ES-I3 (cell line): ENCODE data around the gene PPIL4.

Experiments
- H3K36me3 ChIP-seq: 2 replicates; pipeline ENCODE4 v1.6.1; 2013; ENCODE audit warnings: mild to moderate bottlenecking, low read length, control low read depth, moderate library complexity; ENCODE audit not compliant: insufficient read depth
- H3K4me1 ChIP-seq: 2 replicates; pipeline ENCODE4 v1.6.1; 2013; ENCODE audit warnings: mild to moderate bottlenecking, control low read depth, low read length; ENCODE audit not compliant: insufficient read depth
- H3K9ac ChIP-seq: 2 replicates; pipeline ENCODE4 v1.6.1; 2013; ENCODE audit warnings: low read depth, mild to moderate bottlenecking, low read length, moderate library complexity
- H3K9me3 ChIP-seq: 2 replicates; pipeline ENCODE4 v1.6.1; 2013; ENCODE audit warnings: mild to moderate bottlenecking, low read length, moderate library complexity; ENCODE audit not compliant: control insufficient read depth, insufficient read depth

Gene PPIL4

GRCh38 chr6:149560736-149561135, 14.9 kb upstream of the PPIL4 start:
- Histone ChIP-seq H3K9ac (no peak overlapping the region), H3K9me3 (no peaks in the 10 kb centered on the region), H3K36me3 (no peaks in the 10 kb centered on the region), H3K4me1 (no peaks in the 10 kb centered on the region)

- H3K4me1 ChIP-seq = no peaks in the 10 kb centered on the region
- H3K36me3 ChIP-seq = no peaks in the 10 kb centered on the region
- H3K9ac ChIP-seq = no peak overlapping the region
- no peaks in the 10 kb centered on the region for H3K9me3 ChIP-seq
Measured at GRCh38 chr6:149559389-149559788, 13.5 kb upstream of the PPIL4 start.

GRCh38 chr6:149558029-149558428, 12.2 kb upstream of the PPIL4 start:
- Histone ChIP-seq H3K9me3 (no peaks in the 10 kb centered on the region), H3K9ac (no peak overlapping the region), H3K4me1 (no peaks in the 10 kb centered on the region), H3K36me3 (no peaks in the 10 kb centered on the region)

DNA sequence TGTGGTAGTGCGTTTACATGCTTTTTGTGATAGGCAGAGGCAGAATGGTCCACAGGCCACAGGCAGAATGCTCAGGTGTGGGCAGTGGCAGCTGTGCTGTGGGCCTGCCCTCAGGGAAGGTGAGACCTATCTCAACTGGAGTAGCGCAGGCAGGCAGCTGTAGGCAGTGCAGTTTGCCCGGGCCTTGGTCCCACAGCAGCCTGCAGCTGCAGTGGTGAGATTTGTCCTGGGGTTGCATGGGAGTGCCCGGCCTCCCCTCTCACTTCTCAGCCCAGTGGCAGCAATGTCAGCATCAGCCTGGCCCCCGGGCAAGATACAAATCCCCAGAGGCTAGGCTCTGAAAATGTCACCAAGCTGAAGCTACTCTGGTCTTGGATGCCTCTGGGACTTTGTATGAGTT, 6.1 kb upstream of the PPIL4 start:
- Histone ChIP-seq H3K9ac (no peak overlapping the region), H3K4me1 (no peaks in the 10 kb centered on the region), H3K36me3 (no peaks in the 10 kb centered on the region), H3K9me3 (no peaks in the 10 kb centered on the region)

DNA sequence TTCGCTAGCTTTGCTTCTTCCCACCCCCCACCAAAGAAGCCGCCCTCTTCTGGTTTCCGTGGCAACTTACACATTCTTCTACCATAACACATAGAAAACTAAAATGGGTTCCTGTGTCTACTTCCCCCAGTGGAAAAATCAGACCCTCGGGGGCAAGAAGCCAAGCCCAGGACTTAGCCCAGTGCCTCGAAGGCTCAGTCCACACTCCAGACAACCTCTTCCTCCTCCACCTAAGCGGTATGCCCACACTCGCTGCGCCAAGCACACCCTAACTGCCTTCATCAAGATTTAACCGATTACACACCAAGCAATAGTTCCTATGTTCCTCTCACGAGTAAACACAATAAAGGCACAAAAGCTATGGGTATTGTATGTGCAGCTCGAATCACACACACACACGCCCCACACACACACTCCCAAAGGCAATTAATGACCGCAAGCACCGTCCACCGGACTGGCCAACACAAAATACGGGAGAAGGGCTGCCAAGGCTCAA, 537 bp downstream of the PPIL4 start:
- no peaks in the 10 kb centered on the region for H3K36me3 ChIP-seq

GRCh38 chr6:149544646-149545257, 1.1 kb downstream of the PPIL4 start:
- peak overlapping the region; percentile 100 for H3K9ac ChIP-seq
- no peaks in the 10 kb centered on the region for H3K36me3 ChIP-seq
- H3K9me3 ChIP-seq = no peaks in the 10 kb centered on the region
- no peaks in the 10 kb centered on the region; the same call in 1 of the 2 replicates for H3K4me1 ChIP-seq

More for the DNA sequence above, 537 bp downstream of the PPIL4 start:
- no peaks in the 10 kb centered on the region for H3K9me3 ChIP-seq
- H3K4me1 ChIP-seq = no peaks in the 10 kb centered on the region; the same call in 1 of the 2 replicates
- peak overlapping the region; percentile 100 for H3K9ac ChIP-seq

DNA sequence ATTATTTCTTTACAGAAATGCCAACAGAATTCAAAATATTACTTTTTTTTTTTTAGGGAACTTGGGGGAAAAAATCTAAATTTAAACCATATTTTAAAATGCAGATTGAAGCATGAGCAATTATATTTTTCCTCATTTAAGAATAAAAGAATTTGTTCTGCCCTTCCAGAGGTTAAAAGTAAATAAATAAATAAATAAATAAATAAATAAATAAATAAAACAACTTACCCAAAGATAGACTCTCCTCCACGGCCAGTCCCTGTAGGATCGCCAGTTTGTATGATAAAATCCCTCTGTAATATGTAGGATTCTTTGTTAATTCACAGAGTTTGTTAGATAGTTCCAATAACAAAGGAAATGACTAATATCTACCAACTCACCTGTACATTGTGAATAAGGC, 4.7 kb downstream of the PPIL4 start:
- H3K9me3 ChIP-seq = no peaks in the 10 kb centered on the region
- H3K4me1 ChIP-seq = no peaks in the 10 kb centered on the region; the same call in 1 of the 2 replicates
- H3K36me3 ChIP-seq = peaks cover 12% of the 10 kb centered on the region
- H3K9ac ChIP-seq = no peak overlapping the region

DNA sequence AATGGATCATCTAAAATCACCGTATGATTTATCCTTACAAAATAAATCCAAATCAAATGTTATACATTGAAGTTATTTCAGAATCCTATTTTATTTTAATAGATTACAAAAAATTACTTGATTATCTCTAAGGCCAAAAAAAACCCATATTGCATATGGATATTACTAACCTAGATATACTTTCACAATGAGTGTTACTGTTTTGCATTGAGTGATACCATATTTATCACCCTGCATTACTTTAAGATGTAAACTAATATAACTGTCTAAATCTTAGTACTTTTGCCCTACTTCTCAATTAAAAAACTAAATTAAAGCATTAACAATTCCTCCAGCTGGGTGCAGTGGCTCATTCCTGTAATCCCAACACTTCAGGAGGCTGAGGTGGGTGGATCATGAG, 11.1 kb downstream of the PPIL4 start:
- no peaks in the 10 kb centered on the region for H3K9me3 ChIP-seq
- H3K36me3 ChIP-seq = peaks cover 12% of the 10 kb centered on the region
- no peaks in the 10 kb centered on the region for H3K4me1 ChIP-seq
- H3K9ac ChIP-seq = no peak overlapping the region

- no peak overlapping the region for H3K9ac ChIP-seq
- no peaks in the 10 kb centered on the region for H3K4me1 ChIP-seq
- no peaks in the 10 kb centered on the region for H3K9me3 ChIP-seq
- no peaks in the 10 kb centered on the region for H3K36me3 ChIP-seq
Measured at GRCh38 chr6:149529650-149530049, 16.2 kb downstream of the PPIL4 start.

DNA sequence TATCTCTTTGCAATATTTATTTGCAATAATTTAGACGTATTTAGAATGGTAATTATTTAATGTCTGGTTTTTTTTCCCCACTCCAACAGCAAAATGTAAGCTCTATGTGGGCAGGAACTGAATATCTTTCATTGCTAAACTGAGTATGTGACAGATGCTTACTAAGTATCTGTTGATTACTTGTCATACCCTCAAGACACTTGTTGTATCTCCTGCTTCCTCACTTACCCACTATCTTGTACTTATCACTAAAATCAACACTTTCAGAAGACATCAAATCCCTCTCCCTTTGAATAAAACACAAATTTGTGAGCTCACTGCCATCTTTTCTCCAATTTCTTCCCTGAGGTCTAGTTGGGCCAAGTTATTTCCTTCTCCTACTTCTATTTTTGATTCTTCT, 30.3 kb downstream of the PPIL4 start:
- no peak overlapping the region for H3K9ac ChIP-seq
- H3K4me1 ChIP-seq = no peaks in the 10 kb centered on the region
- no peaks in the 10 kb centered on the region for H3K9me3 ChIP-seq
- no peaks in the 10 kb centered on the region for H3K36me3 ChIP-seq

DNA sequence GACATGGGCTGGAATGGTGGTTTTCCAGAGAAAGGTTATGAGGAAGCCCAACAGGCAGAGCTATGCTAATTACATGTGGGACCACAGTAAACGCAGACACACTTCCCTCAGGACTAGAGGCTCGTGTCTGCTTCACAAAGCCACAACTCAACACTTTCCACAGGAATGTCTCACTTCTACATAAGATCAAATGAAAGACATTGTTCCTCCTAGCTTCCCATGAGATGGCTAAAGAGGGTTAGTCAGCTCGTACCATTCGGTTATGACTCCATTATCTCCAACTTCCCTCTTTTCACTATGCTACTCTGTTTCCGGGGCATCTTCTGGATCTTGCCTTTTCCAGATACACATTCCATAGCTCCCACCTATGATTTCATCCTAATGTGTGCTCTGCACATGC, 31.9 kb downstream of the PPIL4 start:
- H3K36me3 ChIP-seq = no peaks in the 10 kb centered on the region
- H3K4me1 ChIP-seq = no peaks in the 10 kb centered on the region
- no peaks in the 10 kb centered on the region for H3K9me3 ChIP-seq
- no peak overlapping the region for H3K9ac ChIP-seq

- Histone ChIP-seq H3K9me3 (no peaks in the 10 kb centered on the region), H3K36me3 (no peaks in the 10 kb centered on the region), H3K4me1 (no peaks in the 10 kb centered on the region), H3K9ac (no peak overlapping the region)
Measured at GRCh38 chr6:149510793-149511512, 34.9 kb downstream of the PPIL4 start.

DNA sequence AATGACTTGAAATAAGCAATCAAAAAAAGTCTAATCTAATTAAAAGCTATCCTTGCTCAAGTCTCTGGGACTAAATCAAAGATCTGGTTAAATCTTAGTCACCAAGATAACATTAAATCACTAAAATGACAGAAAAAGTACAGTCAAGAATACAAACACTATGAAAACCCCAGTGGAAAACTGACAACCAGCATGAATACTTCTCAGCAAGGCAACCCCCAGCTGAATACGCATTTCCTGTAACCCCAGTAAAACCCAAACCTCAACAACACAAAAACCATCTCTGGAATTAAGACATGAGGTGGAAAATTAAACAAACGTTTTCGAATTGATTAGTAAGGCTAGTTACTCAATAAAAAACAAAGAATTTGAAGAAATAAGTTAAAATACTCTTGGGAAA, 37.4 kb downstream of the PPIL4 start:
- Histone ChIP-seq H3K36me3 (no peaks in the 10 kb centered on the region), H3K9me3 (no peaks in the 10 kb centered on the region), H3K4me1 (no peaks in the 10 kb centered on the region), H3K9ac (no peak overlapping the region)

DNA sequence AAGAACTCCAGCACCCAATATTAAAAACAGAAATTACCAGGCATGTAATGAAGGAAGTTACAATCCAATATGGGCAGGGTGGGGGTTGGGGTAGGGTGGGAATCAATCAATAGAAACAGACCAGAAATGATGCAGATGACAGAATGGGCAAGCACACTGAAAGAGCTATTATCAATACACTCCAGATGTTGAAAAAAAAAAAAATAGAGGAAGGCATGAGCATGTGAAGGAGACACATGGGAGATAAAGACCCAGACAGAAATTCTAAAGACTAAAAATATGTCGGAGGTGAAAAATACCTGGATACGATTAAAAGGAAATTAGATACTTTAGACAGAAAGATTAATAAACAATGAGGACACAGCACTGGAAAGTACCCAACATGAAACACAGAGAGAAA, 42.0 kb downstream of the PPIL4 start:
- Histone ChIP-seq H3K4me1 (no peaks in the 10 kb centered on the region), H3K9ac (no peak overlapping the region), H3K9me3 (no peaks in the 10 kb centered on the region), H3K36me3 (no peaks in the 10 kb centered on the region)

GRCh38 chr6:149503276-149503675, 42.6 kb downstream of the PPIL4 start:
- no peaks in the 10 kb centered on the region for H3K36me3 ChIP-seq
- H3K9me3 ChIP-seq = no peaks in the 10 kb centered on the region
- no peak overlapping the region for H3K9ac ChIP-seq
- H3K4me1 ChIP-seq = no peaks in the 10 kb centered on the region
